Ascending aorta (tissue), 2 donors: ENCODE results near the gene PPP2R1A. TPM values are rescaled to one million over a fixed set of nuclear protein-coding genes. Genes with fewer than 3 reads are reported as not detected.
"Not testable (repeated sequence)": the region's sequence is repeated elsewhere in the genome, so short reads cannot be mapped to it uniquely, and the experiment has no call there.

Experiments used
- DNase-seq, 2 donors: peaks; one replicate each; pipeline ENCODE4 v3.0.0-alpha.2; 2019; ENCODE audit warnings: low spot score in 2 of 2
- H3K27ac ChIP-seq, 2 donors: fragments of 200-600 bp; sonication (generic); one replicate each; pipeline ENCODE4 v1.5.1; 2016 to 2017; ENCODE audit warnings: mild to moderate bottlenecking in 1 of 2
- H3K27me3 ChIP-seq: fragments of 200-600 bp; sonication (generic); one replicate; pipeline ENCODE4 v1.5.1; 2017
- H3K36me3 ChIP-seq, 2 donors: fragments of 200-600 bp; sonication (generic); one replicate each; pipeline ENCODE4 v1.5.1; 2016
- H3K4me1 ChIP-seq, 2 donors: fragments of 200-600 bp; sonication (generic); one replicate each; pipeline ENCODE4 v1.5.1; 2016 to 2017; ENCODE audit warnings: mild to moderate bottlenecking in 1 of 2
- H3K4me3 ChIP-seq, 2 donors: fragments of 200-600 bp; sonication (generic); one replicate each; pipeline ENCODE4 v1.5.1; 2016 to 2017; ENCODE audit warnings: mild to moderate bottlenecking in 1 of 2
- H3K9me3 ChIP-seq, 2 donors: fragments of 200-600 bp; sonication (generic); one replicate each; pipeline ENCODE4 v1.5.1; 2016
- CTCF ChIP-seq, 3 experiments: fragments of 200-600 bp in 2 of 3; fragments of 450-650 bp in 1 of 3; sonication (generic) in 2 of 3; IDR thresholded peaks; one replicate each; pipeline ENCODE4 v1.5.1; 2016 to 2019; ENCODE audit warnings: antibody characterized with exemption in 3 of 3, mild to moderate bottlenecking in 1 of 3, moderate library complexity in 1 of 3
- intact Hi-C: fragments of 100-400 bp; cut with DNase I; formaldehyde crosslinking; loops from one replicate; pipeline ENCODE4 v1.15.1; 2023
- total RNA-seq: library from RNA; depleted of rRNA; stranded (reverse); fragments of >200 nt; gene quantifications from one replicate; pipeline ENCODE4 v1.1.0, GENCODE V29; 2016

PPP2R1A gene
- total RNA-seq, 1 donor from 2014 or later: 215 TPM

- no peak for DNase-seq
- intact Hi-C loops: loop anchor here (5.0 kb wide), 1 partner anchor 41 kb away; no protein-coding TSS in a partner anchor
- Histone ChIP-seq H3K36me3 (peaks cover 10 to 20% of the 10 kb centered on the region in 2 donors), H3K4me3 (no peak overlapping the region), H3K27ac (peak overlapping the region in 1 of 2 donors; percentile 1), H3K27me3 (no peaks in the 10 kb centered on the region), H3K9me3 (no peaks in the 10 kb centered on the region), H3K4me1 (peaks cover 16 to 23% of the 10 kb centered on the region in 2 donors)
- no peak for TF ChIP-seq CTCF (IDR thresholded peaks at IDR 0.05)
These were observed 6.6 kb downstream of the PPP2R1A start for GRCh38 chr19:52196256-52196967.

DNA sequence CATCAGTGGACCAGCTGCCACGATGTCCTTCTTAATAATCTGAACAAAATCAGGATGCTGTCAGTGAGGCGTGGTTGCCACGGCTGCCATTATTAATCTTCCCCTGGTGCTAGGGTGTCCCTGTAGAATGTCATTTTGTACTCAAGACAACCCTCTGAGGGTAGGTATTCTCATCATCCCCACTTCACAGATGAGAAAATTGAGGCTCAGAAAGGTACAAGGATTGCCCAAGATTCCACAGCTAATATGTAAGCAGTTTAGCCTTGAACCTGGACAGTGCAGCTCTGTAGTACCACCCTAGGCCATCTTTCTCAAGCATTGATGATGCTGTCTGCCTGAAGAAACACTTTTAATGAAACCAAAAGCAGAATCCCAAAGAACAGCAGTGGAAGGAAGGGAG lies 8.1 kb downstream of the PPP2R1A start:
- TF ChIP-seq CTCF (IDR thresholded peaks at IDR 0.05): no peak
- Histone ChIP-seq H3K27ac (peak overlapping the region; percentile 5 to 90), H3K4me3 (no peak overlapping the region), H3K27me3 (no peaks in the 10 kb centered on the region), H3K9me3 (no peaks in the 10 kb centered on the region), H3K36me3 (peaks cover 22 to 32% of the 10 kb centered on the region in 2 donors), H3K4me1 (peaks cover 13 to 21% of the 10 kb centered on the region in 2 donors)
- intact Hi-C loops: loop anchor here (5.0 kb wide), 1 partner anchor 39 kb away; no protein-coding TSS in a partner anchor
- DNase-seq: no peak

DNA sequence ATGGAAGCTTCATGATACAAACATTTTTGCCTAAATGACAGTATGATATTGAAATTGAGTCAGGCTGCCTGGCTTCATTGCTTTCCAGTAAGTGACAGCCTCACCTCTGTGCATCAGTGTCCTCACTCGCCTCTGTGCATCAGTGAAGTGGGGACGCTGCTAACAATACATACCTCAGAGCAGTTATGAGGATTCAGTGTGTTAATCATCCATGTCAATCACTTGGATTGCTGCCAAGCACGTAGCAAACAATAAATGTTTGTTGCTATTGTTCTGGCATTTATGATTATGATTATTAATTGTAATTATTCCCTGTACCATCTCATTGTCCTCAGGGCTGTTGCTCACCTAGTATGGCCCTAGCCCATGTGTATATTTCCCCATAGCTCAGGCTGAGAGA lies 8.8 kb downstream of the PPP2R1A start:
- no peak for TF ChIP-seq CTCF (IDR thresholded peaks at IDR 0.05)
- no peaks in the 10 kb centered on the region for H3K9me3 ChIP-seq
- peaks cover 29 to 39% of the 10 kb centered on the region in 2 donors for H3K36me3 ChIP-seq
- H3K4me1 ChIP-seq: peaks cover 13 to 21% of the 10 kb centered on the region in 2 donors
- DNase-seq: no peak
- no peak overlapping the region for H3K4me3 ChIP-seq
- intact Hi-C loops: loop anchor here (5.0 kb wide), 1 partner anchor 39 kb away; no protein-coding TSS in a partner anchor
- no peaks in the 10 kb centered on the region for H3K27me3 ChIP-seq
- H3K27ac ChIP-seq: peak overlapping the region; percentile 5 to 90

DNA sequence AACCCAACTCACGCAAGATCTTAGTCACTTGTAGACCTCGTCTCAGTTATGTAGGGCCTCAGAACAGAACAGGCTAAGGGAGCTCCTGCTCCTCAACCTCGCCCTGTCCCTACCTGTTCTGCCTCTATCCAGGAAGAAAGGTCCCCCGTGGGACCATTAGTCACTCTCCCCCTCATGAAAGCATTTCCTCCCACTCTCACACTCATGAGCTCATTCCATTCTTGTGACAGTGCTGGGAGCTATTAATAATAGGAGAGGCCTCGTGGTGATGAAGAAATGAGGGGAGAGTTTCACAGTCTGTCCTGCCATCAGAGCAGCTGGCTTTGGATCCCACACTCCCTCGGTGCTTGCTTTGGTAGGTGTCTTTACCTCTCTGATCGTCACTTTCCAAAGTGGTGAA lies 10.2 kb downstream of the PPP2R1A start:
- Histone ChIP-seq H3K4me3 (peak overlapping the region in 1 of 2 donors; percentile 11), H3K27me3 (no peaks in the 10 kb centered on the region), H3K36me3 (peaks cover 43 to 52% of the 10 kb centered on the region in 2 donors), H3K9me3 (no peaks in the 10 kb centered on the region), H3K4me1 (peaks cover 13 to 18% of the 10 kb centered on the region in 2 donors), H3K27ac (peak overlapping the region; percentile 78 to 90)
- intact Hi-C loops: loop anchor here (1.0 kb wide), 1 partner anchor 11 kb away; no protein-coding TSS in a partner anchor
- peak; percentile 52 to 91 for DNase-seq
- TF ChIP-seq CTCF (IDR thresholded peaks at IDR 0.05): no peak

GRCh38 chr19:52200755-52201391 lies 11.0 kb downstream of the PPP2R1A start:
- not testable (repeated sequence) for H3K27me3 ChIP-seq, H3K9me3 ChIP-seq, DNase-seq
- peaks cover 51 to 54% of the 10 kb centered on the region in 2 donors for H3K36me3 ChIP-seq
- intact Hi-C loops: loop anchor here (1.0 kb wide), 1 partner anchor 12 kb away; no protein-coding TSS in a partner anchor
- peak overlapping the region; percentile 78 to 90 for H3K27ac ChIP-seq
- H3K4me3 ChIP-seq: peak overlapping the region in 1 of 2 donors; percentile 11
- peaks cover 13 to 18% of the 10 kb centered on the region in 2 donors for H3K4me1 ChIP-seq

DNA sequence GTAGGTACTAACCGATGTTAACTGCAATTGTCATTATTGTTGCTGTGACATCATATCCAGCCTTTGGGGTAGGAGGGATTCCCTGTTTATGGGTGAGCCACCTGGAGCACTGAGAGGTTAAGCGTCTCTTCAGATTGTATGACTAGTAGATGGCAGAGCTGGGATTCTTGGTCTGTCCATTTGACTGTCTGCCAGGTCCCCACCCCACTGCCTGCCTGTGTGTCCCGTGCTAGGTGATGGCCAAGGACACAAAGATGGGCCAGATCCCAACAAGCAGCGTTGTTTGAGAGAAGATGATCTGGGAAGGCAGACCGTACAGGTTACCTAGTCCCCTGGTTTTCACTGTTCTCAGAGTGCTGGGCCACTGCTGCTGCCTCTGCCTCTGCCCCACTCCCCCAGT lies 16.6 kb downstream of the PPP2R1A start:
- Histone ChIP-seq H3K4me3 (no peak overlapping the region), H3K27me3 (no peaks in the 10 kb centered on the region), H3K36me3 (peaks cover 81 to 94% of the 10 kb centered on the region in 2 donors), H3K9me3 (no peaks in the 10 kb centered on the region), H3K4me1 (peaks cover under 1 to 8% of the 10 kb centered on the region in 2 donors), H3K27ac (no peak overlapping the region)
- intact Hi-C loops: no loop called here
- no peak for TF ChIP-seq CTCF (IDR thresholded peaks at IDR 0.05)
- DNase-seq: no peak
